ENCODE results near the gene GABBR2. TPM values are rescaled to one million over a fixed set of nuclear protein-coding genes. Genes with fewer than 3 reads are reported as not detected.

GABBR2 gene
- polyA plus RNA-seq, 6 donors from 2014 or later, result not detected

DNA sequence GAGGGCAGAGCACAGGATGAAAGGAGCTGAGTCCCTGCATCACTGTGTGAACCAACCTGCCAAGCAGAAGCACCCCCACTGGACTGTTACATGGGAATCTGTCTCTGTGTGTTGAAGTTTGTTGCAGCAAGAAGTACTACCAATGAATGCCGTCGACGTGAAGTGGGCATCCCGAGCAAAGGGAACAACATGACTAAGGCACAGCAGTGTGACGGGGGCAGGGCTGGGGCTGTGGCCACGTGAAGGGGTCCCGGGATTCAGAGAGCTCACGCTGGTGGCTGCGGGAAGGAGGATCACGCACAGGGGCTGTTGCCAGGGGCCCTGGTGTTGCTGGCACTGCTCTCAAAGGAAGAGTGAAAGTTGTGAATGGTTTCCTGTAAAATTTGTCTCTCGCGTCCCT is 27.5 kb upstream of the GABBR2 start:
- Mint-ChIP-seq H3K9me3 (peaks cover 4 to 19% (median 7%) of the 10 kb centered on the region in 7 donors), H3K27ac (no peak overlapping the region), H3K4me1 (peaks cover 0 to 3% (median 0%) of the 10 kb centered on the region in 3 donors), H3K36me3 (peaks cover 33 to 38% of the 10 kb centered on the region in 2 donors), H3K4me3 (no peak overlapping the region), H3K27me3 (no peaks in the 10 kb centered on the region)
- no peak for DNase-seq
- no peak for ATAC-seq (ENCODE audit: low read depth in 2 of 2)

DNA sequence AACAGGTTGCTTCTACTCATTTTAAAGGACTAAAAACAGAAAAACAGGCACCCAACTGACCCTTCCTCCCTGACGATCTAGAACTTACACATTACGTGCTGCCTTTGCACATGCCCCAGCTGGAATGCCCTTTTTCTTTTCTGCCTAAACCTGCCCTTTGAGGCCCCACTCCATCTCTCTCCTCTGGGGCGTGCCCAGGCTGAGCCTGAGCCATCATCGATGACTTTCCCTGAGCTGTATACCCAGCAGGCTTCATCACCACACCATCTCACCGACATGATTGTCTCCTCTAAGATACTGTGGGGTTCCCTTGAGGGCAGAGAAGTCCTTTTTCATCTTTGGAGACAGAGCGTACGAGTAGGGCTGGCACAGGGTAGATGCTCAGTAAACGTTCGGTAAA is 24.1 kb upstream of the GABBR2 start:
- H3K27me3 Mint-ChIP-seq, result no peaks in the 10 kb centered on the region
- peaks cover 0 to 11% (median 10%) of the 10 kb centered on the region in 3 donors for H3K4me1 Mint-ChIP-seq
- H3K27ac Mint-ChIP-seq, result no peak overlapping the region
- peaks cover 0 to 4% (median 0%) of the 10 kb centered on the region in 7 donors for H3K9me3 Mint-ChIP-seq
- H3K4me3 Mint-ChIP-seq, result no peak overlapping the region
- ATAC-seq (ENCODE audit: low read depth in 2 of 2), result no peak
- no peak for DNase-seq
- H3K36me3 Mint-ChIP-seq, result peaks cover 21 to 32% of the 10 kb centered on the region in 2 donors

DNA sequence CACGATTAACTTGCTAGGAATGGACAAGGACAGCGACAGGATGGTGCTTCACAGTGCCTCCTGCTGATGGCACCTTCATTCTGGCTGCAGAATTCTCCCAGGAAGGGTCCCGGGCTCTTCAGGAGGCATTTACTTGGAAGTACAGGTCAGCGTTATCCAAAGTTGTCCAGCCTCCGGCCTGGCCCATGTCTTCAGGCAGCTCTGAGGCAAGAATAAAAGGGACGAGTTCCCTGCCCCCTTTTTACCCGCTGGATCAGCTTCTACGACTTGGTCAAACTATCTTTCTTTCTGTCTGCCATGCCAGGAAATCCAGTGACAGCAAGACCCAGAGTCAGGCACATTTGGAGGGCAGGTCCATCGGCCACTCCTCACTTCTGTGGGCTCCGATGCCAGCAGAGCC is 23.4 kb upstream of the GABBR2 start:
- Mint-ChIP-seq H3K27me3 (no peaks in the 10 kb centered on the region), H3K4me3 (no peak overlapping the region), H3K36me3 (peaks cover 14 to 25% of the 10 kb centered on the region in 2 donors), H3K27ac (no peak overlapping the region), H3K9me3 (no peaks in the 10 kb centered on the region), H3K4me1 (peaks cover 5 to 16% (median 16%) of the 10 kb centered on the region in 3 donors)
- ATAC-seq (ENCODE audit: low read depth in 2 of 2), result no peak
- DNase-seq, result no peak

DNA sequence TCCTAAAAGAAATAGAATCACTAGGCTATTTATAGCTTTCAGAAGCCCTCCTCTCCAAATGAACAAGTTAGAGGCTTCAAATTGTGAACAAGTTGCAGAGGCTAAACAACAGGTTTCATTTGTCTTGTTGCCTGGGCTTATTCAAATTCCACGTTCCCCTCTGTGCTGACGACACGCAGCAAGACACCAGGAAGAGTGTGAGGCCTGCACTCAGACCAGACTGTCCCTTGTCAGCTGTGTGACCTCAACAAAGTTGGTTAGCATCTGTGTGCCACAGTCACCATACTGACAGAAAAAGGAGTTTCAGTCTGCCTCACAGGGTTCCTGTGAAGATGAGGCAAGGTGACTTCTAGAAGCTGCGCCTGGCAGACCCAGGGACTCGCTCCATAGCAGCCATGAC is 22.1 kb upstream of the GABBR2 start:
- Mint-ChIP-seq H3K9me3 (no peaks in the 10 kb centered on the region), H3K27me3 (no peaks in the 10 kb centered on the region)

DNA sequence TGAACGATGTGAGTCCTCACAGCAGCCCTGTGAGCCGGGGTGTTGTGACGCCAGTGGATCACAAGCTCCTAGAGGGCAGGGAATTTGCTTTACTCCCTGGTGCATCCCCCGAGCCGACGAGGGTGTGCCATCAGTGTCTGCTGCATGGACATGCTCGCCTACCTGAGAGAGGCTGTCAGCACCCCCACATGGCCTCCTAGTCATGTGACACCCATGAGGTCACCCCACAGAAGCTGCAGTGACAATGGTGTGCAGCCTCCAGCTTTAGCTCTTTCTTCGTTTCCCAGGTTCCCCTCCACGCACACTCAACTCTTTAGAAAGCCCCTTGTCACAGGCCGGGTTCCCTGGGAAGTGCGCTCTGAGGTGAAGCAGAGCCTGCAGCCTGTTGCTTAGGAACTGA is 19.8 kb upstream of the GABBR2 start:
- H3K4me3 Mint-ChIP-seq, result no peak overlapping the region
- peaks cover 0 to 10% (median 5%) of the 10 kb centered on the region in 7 donors for H3K9me3 Mint-ChIP-seq
- no peak overlapping the region for H3K27ac Mint-ChIP-seq
- H3K27me3 Mint-ChIP-seq, result no peaks in the 10 kb centered on the region
- ATAC-seq (ENCODE audit: low read depth in 2 of 2), result no peak
- peaks cover 15 to 27% (median 26%) of the 10 kb centered on the region in 3 donors for H3K4me1 Mint-ChIP-seq
- no peak for DNase-seq
- peaks cover 7 to 8% of the 10 kb centered on the region in 2 donors for H3K36me3 Mint-ChIP-seq

More for the DNA sequence above, 22.1 kb upstream of the GABBR2 start:
- no peak overlapping the region for H3K4me3 Mint-ChIP-seq
- H3K27ac Mint-ChIP-seq, result peak overlapping the region in 1 of 6 donors; percentile 43
- ATAC-seq (ENCODE audit: low read depth in 2 of 2), result no peak
- peaks cover 15 to 27% (median 26%) of the 10 kb centered on the region in 3 donors for H3K4me1 Mint-ChIP-seq
- H3K36me3 Mint-ChIP-seq, result peaks cover 4 to 15% of the 10 kb centered on the region in 2 donors
- no peak for DNase-seq

DNA sequence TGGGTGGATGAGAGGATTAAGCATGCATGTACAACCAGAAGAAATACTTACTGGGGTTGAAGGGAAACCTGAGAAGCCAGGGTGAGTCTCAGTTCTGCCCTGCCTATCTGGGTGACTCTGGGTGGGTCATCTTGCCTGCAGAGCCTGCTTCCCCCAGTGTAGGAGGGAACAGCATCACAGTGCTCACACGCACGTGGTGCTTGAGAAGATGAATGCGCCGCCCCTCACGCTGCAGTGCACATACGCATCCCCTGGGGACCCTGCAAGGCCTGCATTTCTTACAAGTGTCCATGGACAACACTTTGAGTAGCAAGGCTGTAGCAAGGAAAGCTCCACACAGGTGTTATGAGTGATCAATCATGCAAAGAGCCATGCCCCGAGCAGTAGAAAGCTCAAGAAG is 18.7 kb upstream of the GABBR2 start:
- no peak for ATAC-seq (ENCODE audit: low read depth in 2 of 2)
- Mint-ChIP-seq H3K36me3 (peaks cover 7 to 8% of the 10 kb centered on the region in 2 donors), H3K4me1 (peaks cover 15 to 26% (median 24%) of the 10 kb centered on the region in 3 donors), H3K27me3 (peaks cover 0 to 8% (median 0%) of the 10 kb centered on the region in 3 donors), H3K4me3 (no peak overlapping the region), H3K27ac (no peak overlapping the region), H3K9me3 (peaks cover 0 to 16% (median 7%) of the 10 kb centered on the region in 7 donors)
- DNase-seq, result no peak

DNA sequence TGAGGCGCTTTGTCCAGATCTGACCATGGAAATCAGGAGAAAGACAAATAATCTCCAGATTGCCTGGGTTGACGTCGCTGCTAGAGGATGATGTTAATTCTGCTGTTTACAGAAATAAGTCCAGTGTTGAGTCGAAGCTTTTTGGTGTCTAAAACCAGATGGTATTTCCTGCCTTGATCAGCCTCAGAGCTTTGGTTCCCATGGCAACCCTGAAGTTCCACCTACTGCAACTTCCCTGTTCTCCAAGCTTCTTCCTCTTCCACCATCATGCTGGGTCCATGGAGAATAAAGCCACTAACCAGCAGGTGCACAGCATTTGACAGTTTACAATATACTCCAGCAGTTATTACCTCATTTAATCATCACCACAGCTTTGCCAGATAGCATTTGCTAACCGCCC is 18.0 kb upstream of the GABBR2 start:
- peak; percentile 14 to 35 for ATAC-seq (ENCODE audit: low read depth in 2 of 2)
- Mint-ChIP-seq H3K4me3 (peak overlapping the region in 1 of 8 donors; percentile 32), H3K36me3 (peaks cover 7 to 8% of the 10 kb centered on the region in 2 donors), H3K27ac (peak overlapping the region in 2 of 6 donors; percentile 4 to 12), H3K27me3 (peaks cover 0 to 13% (median 0%) of the 10 kb centered on the region in 3 donors), H3K4me1 (peaks cover 15 to 26% (median 24%) of the 10 kb centered on the region in 3 donors), H3K9me3 (peaks cover 0 to 16% (median 7%) of the 10 kb centered on the region in 7 donors)
- peak; percentile 2 for DNase-seq

DNA sequence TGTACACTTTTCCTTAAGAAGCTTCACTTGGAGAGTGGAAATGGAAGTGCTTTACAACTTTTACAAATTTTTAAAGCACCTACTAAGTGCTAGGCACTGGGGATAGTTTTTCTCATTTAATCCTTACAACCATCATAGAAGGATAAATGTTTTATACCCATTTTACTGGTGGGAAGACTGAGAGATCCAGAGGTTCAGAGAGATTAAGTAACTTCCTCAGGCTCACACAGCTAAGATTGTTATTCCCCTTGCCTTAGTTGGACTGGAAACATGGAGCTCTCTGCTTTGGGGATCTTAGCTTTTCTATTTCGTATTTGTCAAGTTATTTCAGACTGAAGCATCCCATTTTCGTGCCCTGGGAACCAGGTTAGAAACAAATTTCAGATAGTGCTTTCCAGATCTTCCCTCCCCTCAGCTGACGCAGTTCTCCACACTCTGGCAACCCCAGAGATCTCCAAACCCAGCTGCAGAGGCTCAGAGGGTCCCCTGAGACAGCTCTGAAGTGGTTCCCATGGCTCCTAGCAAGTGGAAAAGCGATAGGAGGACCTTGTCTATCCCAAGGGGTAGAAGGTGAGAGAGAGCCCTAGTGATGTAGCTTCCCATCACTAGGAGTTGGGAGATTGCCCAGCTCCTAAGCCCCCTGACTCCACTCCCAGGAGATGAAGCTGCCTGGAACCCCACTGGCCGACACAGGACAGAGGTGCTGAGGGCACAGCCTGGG is 16.2 kb upstream of the GABBR2 start:
- no peak for ATAC-seq (ENCODE audit: low read depth in 2 of 2)
- no peak overlapping the region for H3K27ac Mint-ChIP-seq
- peaks cover 15 to 24% (median 20%) of the 10 kb centered on the region in 3 donors for H3K4me1 Mint-ChIP-seq
- H3K27me3 Mint-ChIP-seq, result peaks cover 0 to 18% (median 0%) of the 10 kb centered on the region in 3 donors
- peak overlapping the region in 1 of 8 donors; percentile 18 for H3K4me3 Mint-ChIP-seq
- no peak for DNase-seq
- H3K9me3 Mint-ChIP-seq, result peaks cover 0 to 16% (median 7%) of the 10 kb centered on the region in 7 donors
- H3K36me3 Mint-ChIP-seq, result peaks cover 7 to 8% of the 10 kb centered on the region in 2 donors

DNA sequence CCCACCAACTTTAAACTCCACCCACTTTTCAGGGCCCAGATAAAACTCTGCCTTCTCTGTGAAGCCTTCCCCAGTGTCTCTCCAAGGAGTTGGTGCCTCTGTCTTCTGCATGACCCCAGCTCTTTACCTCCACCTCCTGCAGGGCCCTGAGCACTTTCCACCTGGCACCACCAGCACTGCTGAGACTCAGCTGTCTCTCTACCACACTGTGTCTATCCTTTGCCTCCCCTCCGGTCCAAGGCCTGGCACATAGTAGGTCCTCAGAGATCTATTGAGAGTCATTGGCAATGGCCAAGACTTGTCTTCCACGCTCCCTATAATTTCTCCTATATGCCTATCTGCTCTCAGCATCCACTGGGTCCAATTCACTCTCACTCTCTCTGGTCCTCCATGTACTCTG is 12.9 kb upstream of the GABBR2 start:
- peaks cover 7 to 8% of the 10 kb centered on the region in 2 donors for H3K36me3 Mint-ChIP-seq
- H3K9me3 Mint-ChIP-seq, result peaks cover 0 to 26% (median 9%) of the 10 kb centered on the region in 7 donors
- DNase-seq (no peak), ATAC-seq (ENCODE audit: low read depth in 2 of 2) (no peak)
- no peak overlapping the region for H3K27ac Mint-ChIP-seq
- no peak overlapping the region for H3K4me3 Mint-ChIP-seq
- H3K4me1 Mint-ChIP-seq, result peaks cover 6 to 7% (median 6%) of the 10 kb centered on the region in 3 donors
- peaks cover 7 to 26% (median 10%) of the 10 kb centered on the region in 3 donors for H3K27me3 Mint-ChIP-seq

DNA sequence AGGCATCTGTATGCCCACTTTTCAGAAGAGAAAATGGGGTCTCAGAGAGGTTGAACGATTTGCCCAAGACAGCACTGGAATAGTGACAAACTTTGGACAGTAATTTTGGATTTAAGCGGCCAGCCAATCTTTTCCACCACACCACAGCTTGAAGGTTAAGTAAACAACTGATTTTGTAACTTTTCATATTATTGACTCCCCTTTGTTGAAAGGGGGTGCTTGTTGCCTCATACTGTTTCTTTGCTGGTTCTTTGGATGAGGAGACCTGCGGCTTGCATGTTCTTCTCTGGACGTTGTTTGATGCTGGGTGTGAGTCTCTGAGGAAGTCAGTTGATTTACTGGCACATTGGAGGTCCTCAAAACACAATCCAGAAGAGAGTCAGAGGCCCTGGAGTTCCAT is 11.7 kb upstream of the GABBR2 start:
- no peaks in the 10 kb centered on the region for H3K4me1 Mint-ChIP-seq
- H3K27me3 Mint-ChIP-seq, result peaks cover 13 to 38% (median 15%) of the 10 kb centered on the region in 3 donors
- no peak for DNase-seq
- H3K4me3 Mint-ChIP-seq, result no peak overlapping the region
- peaks cover 0 to 26% (median 9%) of the 10 kb centered on the region in 7 donors for H3K9me3 Mint-ChIP-seq
- H3K27ac Mint-ChIP-seq, result no peak overlapping the region
- ATAC-seq (ENCODE audit: low read depth in 2 of 2), result no peak
- H3K36me3 Mint-ChIP-seq, result peaks cover 7 to 8% of the 10 kb centered on the region in 2 donors

DNA sequence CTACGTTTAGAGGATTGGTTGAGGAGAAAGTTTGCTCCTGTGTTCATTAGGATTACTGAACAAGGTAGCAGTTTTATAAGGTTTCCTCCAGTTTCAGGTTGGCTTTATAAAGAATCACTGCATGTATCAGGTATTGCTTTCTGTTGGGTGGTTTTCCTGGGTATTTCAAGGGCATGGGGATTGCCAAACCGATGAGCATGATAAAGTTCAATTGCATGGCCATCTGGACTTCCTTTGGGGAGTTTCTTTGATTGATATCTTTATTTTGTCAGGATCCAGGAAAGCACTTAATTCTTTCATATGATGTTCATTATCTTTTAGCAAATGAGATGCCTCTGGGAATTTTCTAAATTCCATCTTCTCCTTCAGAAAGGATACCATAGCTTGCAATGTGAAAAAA is 10.3 kb upstream of the GABBR2 start:
- Mint-ChIP-seq H3K27me3 (peaks cover 16 to 46% (median 24%) of the 10 kb centered on the region in 3 donors), H3K36me3 (peaks cover 2 to 3% of the 10 kb centered on the region in 2 donors)

DNA sequence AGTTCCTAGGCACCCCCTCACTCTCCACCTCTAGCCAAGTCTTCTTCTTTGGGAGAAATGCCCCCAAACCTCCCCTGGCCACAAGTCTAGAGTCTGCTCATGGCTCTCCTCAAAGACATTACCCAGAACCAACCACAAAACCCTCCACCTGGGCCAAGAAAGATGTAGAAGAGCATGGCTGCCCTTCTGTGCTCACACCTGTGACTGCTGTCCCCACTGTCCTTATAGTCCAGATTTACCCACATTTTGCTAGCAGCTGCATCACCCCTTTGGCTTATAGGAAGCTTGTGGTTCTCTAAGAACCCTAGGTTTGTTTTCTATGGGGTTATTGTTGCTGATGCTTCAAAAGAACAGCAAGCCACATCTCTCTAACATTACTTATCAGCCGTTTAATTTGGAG is 6.1 kb upstream of the GABBR2 start:
- H3K27me3 Mint-ChIP-seq, result peaks cover 41 to 57% (median 51%) of the 10 kb centered on the region in 3 donors
- ATAC-seq (ENCODE audit: low read depth in 2 of 2) (no peak), DNase-seq (no peak)
- H3K4me1 Mint-ChIP-seq, result peaks cover 0 to 1% (median 0%) of the 10 kb centered on the region in 3 donors
- peaks cover 0 to 10% (median 0%) of the 10 kb centered on the region in 7 donors for H3K9me3 Mint-ChIP-seq
- H3K4me3 Mint-ChIP-seq, result no peak overlapping the region
- H3K27ac Mint-ChIP-seq, result no peak overlapping the region
- no peaks in the 10 kb centered on the region for H3K36me3 Mint-ChIP-seq

More for the DNA sequence above, 10.3 kb upstream of the GABBR2 start:
- no peak for ATAC-seq (ENCODE audit: low read depth in 2 of 2)
- Mint-ChIP-seq H3K4me1 (no peaks in the 10 kb centered on the region), H3K27ac (peak overlapping the region in 1 of 6 donors; percentile 13), H3K4me3 (no peak overlapping the region), H3K9me3 (peaks cover 0 to 21% (median 5%) of the 10 kb centered on the region in 7 donors)
- no peak for DNase-seq

DNA sequence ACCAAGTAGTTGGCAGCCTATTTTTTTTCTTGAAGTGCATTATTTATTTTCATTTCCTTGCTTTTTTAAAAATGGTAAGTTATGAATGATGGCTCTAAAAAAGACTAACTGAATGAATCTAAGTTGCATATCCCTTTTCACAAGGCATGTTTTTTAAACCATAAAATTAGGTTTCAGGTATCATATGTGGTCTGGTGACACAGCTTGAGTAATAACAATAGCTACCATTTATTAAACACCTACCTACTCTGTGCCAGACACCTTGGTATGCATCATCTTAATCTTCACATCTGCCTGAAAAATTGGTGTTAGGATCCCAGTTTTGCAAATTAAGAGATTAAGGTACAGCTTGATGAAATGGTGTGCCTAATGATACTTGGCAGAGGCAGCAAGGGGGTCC is 4.3 kb upstream of the GABBR2 start:
- H3K27ac Mint-ChIP-seq, result no peak overlapping the region
- H3K9me3 Mint-ChIP-seq, result peaks cover 0 to 6% (median 0%) of the 10 kb centered on the region in 7 donors
- ATAC-seq (ENCODE audit: low read depth in 2 of 2) (no peak), DNase-seq (no peak)
- H3K4me3 Mint-ChIP-seq, result no peak overlapping the region
- H3K4me1 Mint-ChIP-seq, result peaks cover 0 to 5% (median 0%) of the 10 kb centered on the region in 3 donors
- peaks cover 38 to 62% (median 56%) of the 10 kb centered on the region in 3 donors for H3K27me3 Mint-ChIP-seq
- no peaks in the 10 kb centered on the region for H3K36me3 Mint-ChIP-seq

Data from naive B cell (primary cell).